PFSK-1 (cell line): ENCODE results near the gene ADGRG2.

ENCODE experiments used
- FOXP2 ChIP-seq: optimal IDR thresholded peaks from 2 replicates; pipeline ENCODE3; 2011; ENCODE audit warnings: borderline replicate concordance, control low read depth, inconsistent platforms; ENCODE audit not compliant: insufficient read depth; ENCODE audit errors: extremely low read length, extremely low read depth
- POLR2AphosphoS5 ChIP-seq: IDR thresholded peaks from 2 replicates; pipeline ENCODE4 v1.6.1; 2012; ENCODE audit warnings: low read depth, mild to moderate bottlenecking, control low read depth, low read length, moderate library complexity
- SIN3A ChIP-seq: IDR thresholded peaks from 2 replicates; pipeline ENCODE4 v1.6.1; 2012; ENCODE audit warnings: mild to moderate bottlenecking, low read length, moderate library complexity, borderline replicate concordance; ENCODE audit not compliant: insufficient read depth
- TAF1 ChIP-seq: IDR thresholded peaks from 2 replicates; pipeline ENCODE4 v1.6.1; 2012; ENCODE audit warnings: low read length, control low read depth, borderline replicate concordance; ENCODE audit not compliant: insufficient read depth
- TF ChIP-seq, protein P1 (sequence below), 2 experiments: IDR thresholded peaks; 2 replicates each; pipeline versions ENCODE4 v1.6.1 to v1.8.0; 2011 to 2012; ENCODE audit warnings: low read depth in 2 of 2, low read length in 2 of 2, control low read depth in 1 of 2, inconsistent platforms in 1 of 2, mild to moderate bottlenecking in 1 of 2, moderate library complexity in 1 of 2; ENCODE audit not compliant: insufficient read depth in 1 of 2

DNA sequence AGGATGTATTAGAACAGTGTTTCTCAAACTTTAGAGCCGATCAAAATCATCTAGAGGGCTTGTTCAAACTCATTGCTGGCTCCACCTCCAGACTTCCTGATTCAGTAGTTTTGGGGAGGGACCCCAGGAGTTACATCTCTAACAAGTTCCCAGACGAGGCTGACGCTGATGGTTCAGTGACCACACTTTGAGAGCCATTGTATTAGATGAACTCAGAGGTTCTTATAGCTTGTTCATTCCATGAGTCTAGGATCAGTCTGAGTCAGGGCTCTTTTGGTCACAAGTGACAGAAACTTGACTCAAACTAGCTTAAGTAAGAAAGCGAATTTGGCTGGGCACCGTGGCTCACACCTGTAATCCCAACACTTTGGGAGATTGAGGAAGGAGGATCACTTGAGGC is 11.5 kb upstream of the ADGRG2 start:
- TF ChIP-seq, protein P1, sequence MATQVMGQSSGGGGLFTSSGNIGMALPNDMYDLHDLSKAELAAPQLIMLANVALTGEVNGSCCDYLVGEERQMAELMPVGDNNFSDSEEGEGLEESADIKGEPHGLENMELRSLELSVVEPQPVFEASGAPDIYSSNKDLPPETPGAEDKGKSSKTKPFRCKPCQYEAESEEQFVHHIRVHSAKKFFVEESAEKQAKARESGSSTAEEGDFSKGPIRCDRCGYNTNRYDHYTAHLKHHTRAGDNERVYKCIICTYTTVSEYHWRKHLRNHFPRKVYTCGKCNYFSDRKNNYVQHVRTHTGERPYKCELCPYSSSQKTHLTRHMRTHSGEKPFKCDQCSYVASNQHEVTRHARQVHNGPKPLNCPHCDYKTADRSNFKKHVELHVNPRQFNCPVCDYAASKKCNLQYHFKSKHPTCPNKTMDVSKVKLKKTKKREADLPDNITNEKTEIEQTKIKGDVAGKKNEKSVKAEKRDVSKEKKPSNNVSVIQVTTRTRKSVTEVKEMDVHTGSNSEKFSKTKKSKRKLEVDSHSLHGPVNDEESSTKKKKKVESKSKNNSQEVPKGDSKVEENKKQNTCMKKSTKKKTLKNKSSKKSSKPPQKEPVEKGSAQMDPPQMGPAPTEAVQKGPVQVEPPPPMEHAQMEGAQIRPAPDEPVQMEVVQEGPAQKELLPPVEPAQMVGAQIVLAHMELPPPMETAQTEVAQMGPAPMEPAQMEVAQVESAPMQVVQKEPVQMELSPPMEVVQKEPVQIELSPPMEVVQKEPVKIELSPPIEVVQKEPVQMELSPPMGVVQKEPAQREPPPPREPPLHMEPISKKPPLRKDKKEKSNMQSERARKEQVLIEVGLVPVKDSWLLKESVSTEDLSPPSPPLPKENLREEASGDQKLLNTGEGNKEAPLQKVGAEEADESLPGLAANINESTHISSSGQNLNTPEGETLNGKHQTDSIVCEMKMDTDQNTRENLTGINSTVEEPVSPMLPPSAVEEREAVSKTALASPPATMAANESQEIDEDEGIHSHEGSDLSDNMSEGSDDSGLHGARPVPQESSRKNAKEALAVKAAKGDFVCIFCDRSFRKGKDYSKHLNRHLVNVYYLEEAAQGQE (IDR thresholded peaks at IDR 0.05; ENCODE audit: insufficient read depth in 1 of 2, low read depth in 2 of 2, low read length in 2 of 2): no peak
- TF ChIP-seq POLR2AphosphoS5 (no peak), SIN3A (no peak), FOXP2 (no peak), TAF1 (no peak)
